IMR-90 (cell line): ENCODE measurements around the gene PLEKHG1. TPM values are rescaled to one million over a fixed set of nuclear protein-coding genes. Genes with fewer than 3 reads are reported as not detected.

Source experiments
- ATAC-seq: fragments of 200-7000 bp; cut with Tn5 transposase; 2 replicates; pipeline ENCODE4 v1.9.1; 2020; ENCODE audit warnings: low read depth, mild to moderate bottlenecking, moderate library complexity
- BruUV-seq: library from RNA; stranded (reverse); fragments of 400-500 nt; replicated peaks from 2 replicates; lab custom pipeline; 2021; lab: Mats Ljungman, UMichigan
- CTCF ChIA-PET: fragments of 300-600 bp; formaldehyde crosslinking; extraction: SDS; loops from one replicate; lab custom pipeline; 2021; ENCODE audit warnings: antibody characterized with exemption; lab: Yijun Ruan, JAX
- POLR2A ChIA-PET: fragments of 300-600 bp; sonication (Branson Sonifier 250); formaldehyde crosslinking; loops from one replicate; lab custom pipeline; 2022; ENCODE audit warnings: antibody characterized with exemption; ENCODE audit not compliant: unreplicated experiment; lab: Charles Lee
- DNase-seq: peaks from one replicate; pipeline ENCODE4 v3.0.0; 2013
- H2AFZ ChIP-seq: replicated peaks from 2 replicates; pipeline ENCODE3; 2013; ENCODE audit warnings: low read length, mild to moderate bottlenecking; ENCODE audit not compliant: poor library complexity
- H2AK5ac ChIP-seq: 2 replicates; pipeline ENCODE4 v1.6.1; 2013; ENCODE audit warnings: low read depth, low read length, inconsistent platforms
- H2AK9ac ChIP-seq: replicated peaks from 2 replicates; pipeline ENCODE3; 2013; ENCODE audit warnings: mild to moderate bottlenecking, low read depth, low read length, moderate library complexity; ENCODE audit not compliant: poor library complexity
- H2BK120ac ChIP-seq: 2 replicates; pipeline ENCODE4 v1.6.1; 2013; ENCODE audit warnings: low read depth, low read length, inconsistent platforms
- H2BK15ac ChIP-seq: 3 replicates; pipeline ENCODE4 v1.6.1; 2013; ENCODE audit warnings: low read depth, low read length, inconsistent platforms
- H2BK20ac ChIP-seq: 2 replicates; pipeline ENCODE4 v1.6.1; 2013; ENCODE audit warnings: low read depth, mild to moderate bottlenecking, inconsistent platforms, low read length, moderate library complexity
- H2BK5ac ChIP-seq: 2 replicates; pipeline ENCODE4 v1.6.1; 2013; ENCODE audit warnings: mild to moderate bottlenecking, low read depth, low read length, inconsistent platforms; ENCODE audit not compliant: poor library complexity, severe bottlenecking
- H3K14ac ChIP-seq: replicated peaks from 2 replicates; pipeline ENCODE4 v1.6.1; 2013; ENCODE audit warnings: low read depth, low read length, inconsistent platforms
- H3K18ac ChIP-seq: 2 replicates; pipeline ENCODE4 v1.6.1; 2013; ENCODE audit warnings: low read depth, low read length, control low read depth
- H3K23ac ChIP-seq: 2 replicates; pipeline ENCODE4 v1.6.1; 2013; ENCODE audit warnings: low read depth, low read length, inconsistent platforms
- H3K27ac ChIP-seq: 2 replicates; pipeline ENCODE4 v1.5.1; 2013; ENCODE audit warnings: mild to moderate bottlenecking, control low read depth, low read length; ENCODE audit not compliant: insufficient read depth
- H3K27me3 ChIP-seq: 2 replicates; pipeline ENCODE4 v1.6.1; 2013; ENCODE audit warnings: low read length; ENCODE audit not compliant: control insufficient read depth, insufficient read depth
- H3K36me3 ChIP-seq: 2 replicates; pipeline ENCODE4 v1.6.1; 2013; ENCODE audit warnings: low read length, mixed read lengths; ENCODE audit not compliant: control insufficient read depth, insufficient read depth
- H3K4ac ChIP-seq: 2 replicates; pipeline ENCODE4 v1.6.1; 2013; ENCODE audit warnings: low read depth, low read length, inconsistent platforms
- H3K4me1 ChIP-seq: 2 replicates; pipeline ENCODE4 v1.6.1; 2013; ENCODE audit warnings: low read length, mixed read lengths; ENCODE audit not compliant: control insufficient read depth, insufficient read depth
- H3K4me2 ChIP-seq: 2 replicates; pipeline ENCODE4 v1.6.1; 2013; ENCODE audit warnings: low read depth, mild to moderate bottlenecking, control low read depth, low read length, moderate library complexity
- H3K4me3 ChIP-seq: 2 replicates; pipeline ENCODE4 v1.5.1; 2013; ENCODE audit warnings: low read depth, mild to moderate bottlenecking, control low read depth, low read length, moderate library complexity; ENCODE audit not compliant: insufficient read depth
- H3K56ac ChIP-seq: 2 replicates; pipeline ENCODE4 v1.6.1; 2013; ENCODE audit warnings: low read length, inconsistent platforms; ENCODE audit not compliant: insufficient read depth; ENCODE audit errors: extremely low read depth
- H3K79me1 ChIP-seq, 2 experiments: 2 replicates each; pipeline ENCODE4 v1.6.1; 2013; ENCODE audit warnings: low read length in 2 of 2, inconsistent platforms in 1 of 2, low read depth in 1 of 2
- H3K9ac ChIP-seq: 2 replicates; pipeline ENCODE4 v1.6.1; 2013; ENCODE audit warnings: low read depth, low read length, control low read depth
- H3K9me1 ChIP-seq: 2 replicates; pipeline ENCODE4 v1.6.1; 2013; ENCODE audit warnings: low read length, inconsistent platforms; ENCODE audit not compliant: insufficient read depth
- H3K9me3 ChIP-seq: 2 replicates; pipeline ENCODE4 v1.6.1; 2013; ENCODE audit warnings: low read length; ENCODE audit not compliant: control insufficient read depth, insufficient read depth
- H4K20me1 ChIP-seq: 2 replicates; pipeline ENCODE4 v1.6.1; 2013; ENCODE audit warnings: low read length, inconsistent platforms; ENCODE audit not compliant: insufficient read depth
- H4K5ac ChIP-seq: 2 replicates; pipeline ENCODE4 v1.6.1; 2013; ENCODE audit warnings: mild to moderate bottlenecking, low read depth, low read length, control low read depth
- H4K8ac ChIP-seq, 2 experiments: 2 replicates each; pipeline ENCODE4 v1.6.1; 2013; ENCODE audit warnings: low read depth in 2 of 2, low read length in 2 of 2, control low read depth in 1 of 2, inconsistent platforms in 1 of 2
- H4K91ac ChIP-seq: 2 replicates; pipeline ENCODE4 v1.6.1; 2013; ENCODE audit warnings: low read depth, low read length, inconsistent platforms; ENCODE audit not compliant: insufficient read depth
- BHLHE40 ChIP-seq: fragments of 150-350 bp; IDR thresholded peaks from 2 replicates; pipeline ENCODE4 v1.6.1; 2016; ENCODE audit warnings: mild to moderate bottlenecking, low read depth, low read length
- CHD1 ChIP-seq: IDR thresholded peaks from 2 replicates; pipeline ENCODE4 v1.6.1; 2012; ENCODE audit warnings: low read depth, low read length, improper control_type of control experiment
- FOS ChIP-seq: fragments of 150-350 bp; IDR thresholded peaks from 2 replicates; pipeline ENCODE4 v1.6.1; 2016; ENCODE audit warnings: low read depth, low read length
- MAZ ChIP-seq: IDR thresholded peaks from 2 replicates; pipeline ENCODE4 v1.6.1; 2012; ENCODE audit warnings: low read depth, mild to moderate bottlenecking, low read length, improper control_type of control experiment, moderate library complexity, borderline replicate concordance
- POLR2A ChIP-seq: IDR thresholded peaks from 2 replicates; pipeline ENCODE4 v1.6.1; 2012; ENCODE audit warnings: mild to moderate bottlenecking, low read depth, low read length
- RCOR1 ChIP-seq: IDR thresholded peaks from 2 replicates; pipeline ENCODE4 v1.6.1; 2012; ENCODE audit warnings: mild to moderate bottlenecking, low read length, improper control_type of control experiment; ENCODE audit not compliant: insufficient replicate concordance
- RFX5 ChIP-seq: IDR thresholded peaks from 2 replicates; pipeline ENCODE4 v1.8.0; 2012; ENCODE audit warnings: low read depth, mild to moderate bottlenecking, low read length, moderate library complexity
- WGBS, 2 experiments: methylation state at CpG; one replicate each; pipeline versions ENCODE4 v1.1.5 to v1.1.7; 2013; ENCODE audit warnings: missing lambda C conversion rate in 2 of 2; ENCODE audit not compliant: insufficient read length in 1 of 2; ENCODE audit errors: extremely low coverage in 2 of 2; 5-methylcytosine and 5-hydroxymethylcytosine counted together
- dilution Hi-C: fragments of 300-500 bp; cut with HindIII; formaldehyde crosslinking; loops from one replicate; pipeline ENCODE4 v1.14.3; 2018; ENCODE audit warnings: low sequenced_read_pairs; ENCODE audit not compliant: unreplicated experiment
- in situ Hi-C: fragments of 300-500 bp; cut with MboI; formaldehyde crosslinking; loops from 3 replicates; pipeline ENCODE4 v1.14.3; 2019; ENCODE audit warnings: low sequenced_read_pairs, inconsistent platforms, mixed read lengths
- intact Hi-C: fragments of 100-400 bp; cut with micrococcal nuclease; formaldehyde crosslinking; loops from 2 replicates; pipeline ENCODE4 v1.10.0; 2022
- polyA plus RNA-seq, 3 experiments: library from polyadenylated mRNA; depleted of rRNA; stranded (reverse); fragments of >200 nt; gene quantifications; 2 replicates each; pipeline ENCODE4 v1.2.3, GENCODE V29; 2012; ENCODE audit warnings: low replicate concordance in 1 of 3
- total RNA-seq: library from RNA; depleted of rRNA; stranded (reverse); fragments of >200 nt; gene quantifications from 2 replicates; pipeline ENCODE4 v1.2.3, GENCODE V29; 2012
- TF ChIP-seq, protein P1 (sequence below): fragments of 150-350 bp; IDR thresholded peaks from 2 replicates; pipeline ENCODE4 v1.6.1; 2016; ENCODE audit warnings: low read depth, mild to moderate bottlenecking, low read length, moderate library complexity, borderline replicate concordance
- TF ChIP-seq, protein P2 (sequence below): conservative IDR thresholded peaks from 2 replicates; pipeline ENCODE4 v1.5.1; 2012; ENCODE audit warnings: mild to moderate bottlenecking, low read depth, low read length, improper control_type of control experiment
- TF ChIP-seq, protein P3 (sequence below): fragments of 150-350 bp; IDR thresholded peaks from 2 replicates; pipeline ENCODE4 v1.6.1; 2017; ENCODE audit warnings: mild to moderate bottlenecking, antibody characterized with exemption, low read length, low read depth

Gene PLEKHG1
- total and polyA plus RNA-seq, 2 of the 4 experiments (the other 2 are of a cell fraction), result 0.09 to 0.36 TPM

DNA sequence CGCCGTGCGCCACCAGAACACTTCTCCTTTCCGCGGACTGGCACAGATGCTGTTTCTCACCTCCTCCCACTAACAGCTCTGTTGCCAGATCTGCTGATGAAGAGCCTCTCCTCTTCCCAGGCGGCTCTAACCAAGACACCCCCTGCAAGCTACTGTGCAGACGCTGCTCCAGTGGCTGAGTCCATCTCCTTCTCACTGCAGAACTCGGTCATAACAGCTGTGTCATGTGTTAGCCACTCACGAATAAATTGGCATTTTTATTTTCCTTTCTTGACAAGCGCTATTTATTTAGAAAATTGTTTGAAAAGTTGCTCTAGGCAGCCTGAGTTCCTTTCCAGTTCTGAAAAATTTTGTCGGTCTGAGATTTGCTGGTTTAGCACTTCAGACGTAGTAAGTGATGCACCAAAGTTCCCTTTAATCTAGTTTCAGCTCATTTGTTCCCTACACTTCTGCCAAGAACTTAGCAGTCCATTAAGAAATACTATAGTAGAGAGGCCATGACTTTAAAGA is 12.8 kb upstream of the PLEKHG1 start:
- H2BK120ac ChIP-seq, result no peak overlapping the region
- no peak overlapping the region for H3K18ac ChIP-seq
- no CpG with 5 or more reads among the region's 12 CpGs for WGBS, 2 experiments
- H2AK9ac ChIP-seq, result no peak overlapping the region
- no peak overlapping the region for H3K27ac ChIP-seq
- peaks cover 7% of the 10 kb centered on the region; the same call in 1 of the 2 replicates for H3K27me3 ChIP-seq
- no peak overlapping the region for H2BK5ac ChIP-seq
- H4K91ac ChIP-seq, result no peak overlapping the region
- no peak overlapping the region for H3K14ac ChIP-seq
- CTCF ChIA-PET, result no interaction called here
- H3K79me1 ChIP-seq, result no peaks in the 10 kb centered on the region
- DNase-seq, result no peak
- no peaks in the 10 kb centered on the region for H4K20me1 ChIP-seq
- POLR2A ChIA-PET, result no interaction called here
- H3K9ac ChIP-seq, result no peak overlapping the region
- H3K23ac ChIP-seq, result no peak overlapping the region
- H3K4me2 ChIP-seq, result no peak overlapping the region
- intact Hi-C loops, result no loop called here
- no peak overlapping the region for H2BK20ac ChIP-seq
- TF ChIP-seq BHLHE40 (no peak), RFX5 (no peak), POLR2A (no peak), MAZ (no peak), RCOR1 (no peak), FOS (no peak), CHD1 (no peak)
- TF ChIP-seq, protein P1, sequence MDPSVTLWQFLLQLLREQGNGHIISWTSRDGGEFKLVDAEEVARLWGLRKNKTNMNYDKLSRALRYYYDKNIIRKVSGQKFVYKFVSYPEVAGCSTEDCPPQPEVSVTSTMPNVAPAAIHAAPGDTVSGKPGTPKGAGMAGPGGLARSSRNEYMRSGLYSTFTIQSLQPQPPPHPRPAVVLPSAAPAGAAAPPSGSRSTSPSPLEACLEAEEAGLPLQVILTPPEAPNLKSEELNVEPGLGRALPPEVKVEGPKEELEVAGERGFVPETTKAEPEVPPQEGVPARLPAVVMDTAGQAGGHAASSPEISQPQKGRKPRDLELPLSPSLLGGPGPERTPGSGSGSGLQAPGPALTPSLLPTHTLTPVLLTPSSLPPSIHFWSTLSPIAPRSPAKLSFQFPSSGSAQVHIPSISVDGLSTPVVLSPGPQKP, result no peak
- TF ChIP-seq, protein P2, sequence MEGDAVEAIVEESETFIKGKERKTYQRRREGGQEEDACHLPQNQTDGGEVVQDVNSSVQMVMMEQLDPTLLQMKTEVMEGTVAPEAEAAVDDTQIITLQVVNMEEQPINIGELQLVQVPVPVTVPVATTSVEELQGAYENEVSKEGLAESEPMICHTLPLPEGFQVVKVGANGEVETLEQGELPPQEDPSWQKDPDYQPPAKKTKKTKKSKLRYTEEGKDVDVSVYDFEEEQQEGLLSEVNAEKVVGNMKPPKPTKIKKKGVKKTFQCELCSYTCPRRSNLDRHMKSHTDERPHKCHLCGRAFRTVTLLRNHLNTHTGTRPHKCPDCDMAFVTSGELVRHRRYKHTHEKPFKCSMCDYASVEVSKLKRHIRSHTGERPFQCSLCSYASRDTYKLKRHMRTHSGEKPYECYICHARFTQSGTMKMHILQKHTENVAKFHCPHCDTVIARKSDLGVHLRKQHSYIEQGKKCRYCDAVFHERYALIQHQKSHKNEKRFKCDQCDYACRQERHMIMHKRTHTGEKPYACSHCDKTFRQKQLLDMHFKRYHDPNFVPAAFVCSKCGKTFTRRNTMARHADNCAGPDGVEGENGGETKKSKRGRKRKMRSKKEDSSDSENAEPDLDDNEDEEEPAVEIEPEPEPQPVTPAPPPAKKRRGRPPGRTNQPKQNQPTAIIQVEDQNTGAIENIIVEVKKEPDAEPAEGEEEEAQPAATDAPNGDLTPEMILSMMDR, result no peak
- TF ChIP-seq, protein P3, sequence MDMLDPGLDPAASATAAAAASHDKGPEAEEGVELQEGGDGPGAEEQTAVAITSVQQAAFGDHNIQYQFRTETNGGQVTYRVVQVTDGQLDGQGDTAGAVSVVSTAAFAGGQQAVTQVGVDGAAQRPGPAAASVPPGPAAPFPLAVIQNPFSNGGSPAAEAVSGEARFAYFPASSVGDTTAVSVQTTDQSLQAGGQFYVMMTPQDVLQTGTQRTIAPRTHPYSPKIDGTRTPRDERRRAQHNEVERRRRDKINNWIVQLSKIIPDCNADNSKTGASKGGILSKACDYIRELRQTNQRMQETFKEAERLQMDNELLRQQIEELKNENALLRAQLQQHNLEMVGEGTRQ, result no peak
- BruUV-seq, result no TSS peak
- no peak overlapping the region for H3K4ac ChIP-seq
- no peak overlapping the region for H2AFZ ChIP-seq
- dilution Hi-C loops, result no loop called here
- H4K5ac ChIP-seq, result no peak overlapping the region
- no peak overlapping the region for H3K56ac ChIP-seq
- no peaks in the 10 kb centered on the region for H3K4me1 ChIP-seq
- no peaks in the 10 kb centered on the region for H3K9me3 ChIP-seq
- no peak overlapping the region for H2AK5ac ChIP-seq
- H4K8ac ChIP-seq, result no peak overlapping the region
- H3K36me3 ChIP-seq, result no peaks in the 10 kb centered on the region
- no peak overlapping the region for H2BK15ac ChIP-seq
- no peaks in the 10 kb centered on the region for H3K9me1 ChIP-seq
- no peak overlapping the region for H3K4me3 ChIP-seq
- no peak for ATAC-seq
- in situ Hi-C loops, result no loop called here
